ENCODE data around the gene TRAF3. TPM values are rescaled to one million over a fixed set of nuclear protein-coding genes. Genes with fewer than 3 reads are reported as not detected.

TRAF3 gene
- total RNA-seq, 1 experiment from 2014 or later: 49.3 TPM

DNA sequence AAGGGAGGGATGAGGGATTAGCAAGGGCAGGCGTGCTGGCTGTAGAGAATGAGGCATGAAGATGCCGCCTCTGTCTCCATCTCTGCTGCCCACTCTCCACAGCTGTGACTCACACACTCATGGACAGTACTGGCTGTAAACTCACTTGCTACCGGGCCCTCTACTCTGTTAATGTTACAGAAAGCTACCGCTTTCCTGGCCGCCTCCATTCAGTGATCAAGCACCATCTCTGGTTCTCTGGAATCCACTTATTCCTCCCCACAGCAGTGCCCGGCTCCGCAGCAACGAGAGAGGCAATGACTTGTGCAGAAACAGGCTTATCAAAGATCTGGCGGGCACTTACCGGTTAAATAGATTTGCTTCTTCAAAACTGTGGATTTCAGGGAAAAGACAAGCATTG, 180.0 kb downstream of the TRAF3 start:
- Histone ChIP-seq H3K4me1 (ENCODE audit: insufficient read depth, low read length, poor library complexity, severe bottlenecking) (peaks cover 1% of the 10 kb centered on the region), H3K27me3 (replicated peaks; ENCODE audit: insufficient read depth, low read depth, low read length, poor library complexity) (no peaks in the 10 kb centered on the region), H3K9me3 (ENCODE audit: low read depth, low read length, poor library complexity, severe bottlenecking) (no peaks in the 10 kb centered on the region), H3K4me3 (ENCODE audit: low read depth, low read length, poor library complexity, severe bottlenecking) (no peak overlapping the region), H3K36me3 (ENCODE audit: insufficient read depth, low read length, poor library complexity, severe bottlenecking) (peaks cover 63% of the 10 kb centered on the region), H3K27ac (ENCODE audit: low read depth, low read length, poor library complexity, severe bottlenecking) (no peak overlapping the region)
- DNase-seq (ENCODE audit: low spot score): no peak
- TF ChIP-seq, protein P1, sequence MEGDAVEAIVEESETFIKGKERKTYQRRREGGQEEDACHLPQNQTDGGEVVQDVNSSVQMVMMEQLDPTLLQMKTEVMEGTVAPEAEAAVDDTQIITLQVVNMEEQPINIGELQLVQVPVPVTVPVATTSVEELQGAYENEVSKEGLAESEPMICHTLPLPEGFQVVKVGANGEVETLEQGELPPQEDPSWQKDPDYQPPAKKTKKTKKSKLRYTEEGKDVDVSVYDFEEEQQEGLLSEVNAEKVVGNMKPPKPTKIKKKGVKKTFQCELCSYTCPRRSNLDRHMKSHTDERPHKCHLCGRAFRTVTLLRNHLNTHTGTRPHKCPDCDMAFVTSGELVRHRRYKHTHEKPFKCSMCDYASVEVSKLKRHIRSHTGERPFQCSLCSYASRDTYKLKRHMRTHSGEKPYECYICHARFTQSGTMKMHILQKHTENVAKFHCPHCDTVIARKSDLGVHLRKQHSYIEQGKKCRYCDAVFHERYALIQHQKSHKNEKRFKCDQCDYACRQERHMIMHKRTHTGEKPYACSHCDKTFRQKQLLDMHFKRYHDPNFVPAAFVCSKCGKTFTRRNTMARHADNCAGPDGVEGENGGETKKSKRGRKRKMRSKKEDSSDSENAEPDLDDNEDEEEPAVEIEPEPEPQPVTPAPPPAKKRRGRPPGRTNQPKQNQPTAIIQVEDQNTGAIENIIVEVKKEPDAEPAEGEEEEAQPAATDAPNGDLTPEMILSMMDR (conservative IDR thresholded peaks at IDR 0.05; ENCODE audit: low read depth, low read length): no peak
- no peak for TF ChIP-seq EZH2 (IDR thresholded peaks at IDR 0.05; ENCODE audit: borderline replicate concordance, low read depth, low read length, poor library complexity, severe bottlenecking)
- ChIA-PET CTCF (no interaction called here), POLR2A (ENCODE audit: low non-redundant PET) (no interaction called here)
- intact Hi-C loops (cut with micrococcal nuclease; ENCODE audit: unreplicated experiment): no loop called here
- no TSS peak for BruUV-seq (replicated peaks)

- Histone ChIP-seq H3K9me3 (ENCODE audit: low read depth, low read length, poor library complexity, severe bottlenecking) (no peaks in the 10 kb centered on the region), H3K4me3 (ENCODE audit: low read depth, low read length, poor library complexity, severe bottlenecking) (no peak overlapping the region), H3K27ac (ENCODE audit: low read depth, low read length, poor library complexity, severe bottlenecking) (no peak overlapping the region), H3K27me3 (replicated peaks; ENCODE audit: insufficient read depth, low read depth, low read length, poor library complexity) (no peaks in the 10 kb centered on the region), H3K36me3 (ENCODE audit: insufficient read depth, low read length, poor library complexity, severe bottlenecking) (peaks cover 70% of the 10 kb centered on the region), H3K4me1 (ENCODE audit: insufficient read depth, low read length, poor library complexity, severe bottlenecking) (no peaks in the 10 kb centered on the region)
- intact Hi-C loops (cut with micrococcal nuclease; ENCODE audit: unreplicated experiment): no loop called here
- ChIA-PET POLR2A (ENCODE audit: low non-redundant PET) (no interaction called here), CTCF (no interaction called here)
- DNase-seq (ENCODE audit: low spot score): no peak
- TF ChIP-seq EZH2 (IDR thresholded peaks at IDR 0.05; ENCODE audit: borderline replicate concordance, low read depth, low read length, poor library complexity, severe bottlenecking): no peak
- TF ChIP-seq, protein P1 (conservative IDR thresholded peaks at IDR 0.05; ENCODE audit: low read depth, low read length): no peak
- no TSS peak for BruUV-seq (replicated peaks)
Observed at GRCh38 chr14:102958461-102958860, 181.2 kb downstream of the TRAF3 start.

Other genes starting within 250 kb of the TRAF3 start
- 97.8 and 102 TPM in 2 replicates for gene RCOR1, start 184.8 kb upstream of the TRAF3 start, total RNA-seq (2021)
- gene AMN, start 145.2 kb downstream of the TRAF3 start, total RNA-seq (2021): 5.6 and 6.7 TPM in 2 replicates

Measured in A673 (cell line).